Stimulated activated CD4-positive, alpha-beta T cell treated with anti-CD3 and anti-CD28 coated beads, Interleukin-12 subunit alpha, Interleukin-12 subunit beta, amount 100 ng/mL, for 48 hours (primary cell): Measurements from ENCODE around the gene AGRN.

Experiments used
- DNase-seq, 3 donors: peaks; one replicate each; pipeline ENCODE4 v3.0.0-alpha.2; 2020; ENCODE audit warnings: low read depth in 2 of 3, low spot score in 1 of 3

AGRN gene

GRCh38 chr1:1079408-1080121 is 59.6 kb downstream of the AGRN start:
- DNase-seq, result no peak

- no peak for DNase-seq
Measured at GRCh38 chr1:1080122-1080757, 60.3 kb downstream of the AGRN start.

DNA sequence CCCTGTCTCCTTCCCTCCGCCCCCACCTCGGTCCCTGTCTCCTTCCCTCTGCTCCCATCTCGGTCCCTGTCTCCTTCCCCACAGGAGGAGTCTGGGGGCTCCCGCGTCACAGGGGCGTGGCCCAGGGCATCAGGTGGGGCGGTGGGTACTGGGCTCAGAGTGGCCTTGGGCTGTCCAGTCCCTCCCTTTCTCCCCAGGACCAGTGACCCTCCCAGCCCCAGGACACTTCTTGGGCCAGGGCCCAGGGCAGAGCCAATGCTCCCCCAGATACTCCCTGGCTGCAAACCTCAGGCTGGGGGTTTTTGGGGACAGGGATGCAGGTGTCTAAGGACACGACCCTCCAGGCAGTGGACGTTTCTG is 61.0 kb downstream of the AGRN start:
- DNase-seq, result no peak

GRCh38 chr1:1081311-1082238 is 61.7 kb downstream of the AGRN start:
- DNase-seq, result no peak

DNA sequence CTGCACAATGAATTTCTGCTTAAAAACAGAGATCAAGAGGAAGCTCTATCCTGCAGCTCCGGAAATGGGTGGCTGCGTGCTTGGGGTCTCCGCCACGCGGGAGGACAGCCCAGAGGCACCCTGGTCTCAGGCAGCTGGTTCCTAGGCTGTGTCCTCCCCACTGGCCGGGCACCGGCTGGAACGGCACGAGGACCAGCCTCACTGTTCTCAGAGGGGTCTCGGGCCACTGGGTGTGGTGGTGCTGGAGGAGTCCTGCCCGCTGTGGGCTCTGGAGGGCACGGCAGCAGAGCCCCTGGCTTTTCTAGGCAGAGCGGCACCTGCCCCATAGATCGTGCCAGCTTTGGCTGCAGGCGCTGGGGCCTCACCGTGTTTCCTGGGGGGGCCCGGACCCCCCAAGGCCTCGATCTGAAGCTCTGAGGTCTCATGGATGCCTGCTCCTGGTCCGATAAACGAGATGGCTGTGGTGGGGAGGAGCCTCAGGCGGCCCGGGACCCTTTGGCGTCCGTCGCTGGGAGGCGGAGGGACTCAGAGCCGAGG is 62.4 kb downstream of the AGRN start:
- no peak for DNase-seq

GRCh38 chr1:1082776-1083415 is 63.0 kb downstream of the AGRN start:
- DNase-seq, result no peak

GRCh38 chr1:1083416-1084371 is 63.8 kb downstream of the AGRN start:
- no peak for DNase-seq

DNA sequence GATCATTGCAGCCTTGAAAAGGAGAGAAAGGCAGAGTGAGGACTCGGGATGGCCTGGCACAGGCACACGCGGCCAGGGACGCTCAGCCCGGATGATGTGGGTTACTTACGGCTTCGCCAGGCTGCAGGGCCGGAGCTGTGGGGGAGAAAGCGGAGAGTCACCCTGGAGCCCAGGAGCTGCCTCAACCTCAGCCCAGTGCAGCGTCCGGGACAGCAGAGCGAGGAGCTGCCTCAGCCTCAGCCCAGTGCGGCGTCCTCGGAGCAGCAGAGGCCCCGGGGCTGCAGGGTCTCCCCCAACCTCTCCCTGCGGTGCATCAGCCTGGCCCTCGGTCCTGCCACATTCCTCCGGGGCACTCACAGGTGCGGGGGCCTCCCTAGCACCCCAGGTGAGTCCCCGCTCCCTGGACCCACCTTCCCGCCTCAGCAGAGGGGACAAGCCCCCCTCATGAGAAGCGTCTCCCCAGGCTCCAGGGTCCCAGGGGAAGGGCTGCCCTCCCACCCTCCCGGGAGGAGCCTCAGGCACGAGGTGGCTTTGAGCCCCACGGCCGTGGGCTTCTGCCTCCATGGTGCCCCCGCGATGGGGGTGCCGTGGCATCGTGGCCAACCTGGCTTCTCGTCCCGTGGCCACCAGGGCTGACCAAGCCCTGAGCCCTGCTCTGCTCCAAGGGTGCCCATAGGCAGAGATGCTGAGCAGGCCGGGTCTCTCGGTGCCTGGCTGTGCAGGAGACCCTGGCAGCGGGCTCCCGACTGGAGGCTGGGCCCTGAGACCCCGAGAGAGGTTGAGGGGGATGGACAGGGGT is 64.7 kb downstream of the AGRN start:
- DNase-seq, result no peak

DNA sequence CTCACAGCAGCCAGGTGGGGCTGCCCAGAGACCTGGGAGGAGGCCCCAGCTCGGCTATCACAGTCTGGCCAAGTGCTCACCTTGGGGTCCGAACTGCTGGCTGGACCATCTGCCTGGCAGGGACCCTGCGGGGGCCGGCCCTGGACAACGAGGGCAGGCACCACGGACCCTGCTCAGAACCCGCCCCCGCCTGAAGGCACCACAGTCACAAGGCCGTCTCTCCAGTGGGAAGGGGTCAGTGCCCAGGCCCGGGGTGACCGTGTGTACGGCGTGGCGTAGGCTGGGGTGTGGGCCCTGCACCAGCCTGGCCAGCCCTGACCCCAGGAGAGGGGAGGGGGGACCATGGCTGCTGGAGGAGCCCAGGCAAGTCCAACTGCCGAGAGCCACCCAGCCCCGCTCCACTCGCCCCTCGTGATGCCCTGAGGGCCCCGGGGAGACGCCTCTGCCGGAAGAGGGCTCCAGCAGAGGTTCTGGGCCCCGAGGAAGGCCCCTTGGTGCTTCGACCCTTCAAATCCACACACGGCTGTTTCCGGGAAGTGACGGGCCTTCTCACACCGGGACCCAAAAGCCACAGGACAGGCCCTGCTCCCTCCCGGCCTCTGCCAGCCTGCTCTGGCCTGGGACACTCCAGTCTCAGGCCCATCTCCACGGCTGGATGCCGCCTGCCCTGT is 65.4 kb downstream of the AGRN start:
- DNase-seq, result no peak

GRCh38 chr1:1085911-1086841 is 66.3 kb downstream of the AGRN start:
- no peak for DNase-seq

- DNase-seq, result no peak
Measured at GRCh38 chr1:1086911-1087341, 67.0 kb downstream of the AGRN start.

GRCh38 chr1:1087351-1088028 is 67.6 kb downstream of the AGRN start:
- no peak for DNase-seq

DNA sequence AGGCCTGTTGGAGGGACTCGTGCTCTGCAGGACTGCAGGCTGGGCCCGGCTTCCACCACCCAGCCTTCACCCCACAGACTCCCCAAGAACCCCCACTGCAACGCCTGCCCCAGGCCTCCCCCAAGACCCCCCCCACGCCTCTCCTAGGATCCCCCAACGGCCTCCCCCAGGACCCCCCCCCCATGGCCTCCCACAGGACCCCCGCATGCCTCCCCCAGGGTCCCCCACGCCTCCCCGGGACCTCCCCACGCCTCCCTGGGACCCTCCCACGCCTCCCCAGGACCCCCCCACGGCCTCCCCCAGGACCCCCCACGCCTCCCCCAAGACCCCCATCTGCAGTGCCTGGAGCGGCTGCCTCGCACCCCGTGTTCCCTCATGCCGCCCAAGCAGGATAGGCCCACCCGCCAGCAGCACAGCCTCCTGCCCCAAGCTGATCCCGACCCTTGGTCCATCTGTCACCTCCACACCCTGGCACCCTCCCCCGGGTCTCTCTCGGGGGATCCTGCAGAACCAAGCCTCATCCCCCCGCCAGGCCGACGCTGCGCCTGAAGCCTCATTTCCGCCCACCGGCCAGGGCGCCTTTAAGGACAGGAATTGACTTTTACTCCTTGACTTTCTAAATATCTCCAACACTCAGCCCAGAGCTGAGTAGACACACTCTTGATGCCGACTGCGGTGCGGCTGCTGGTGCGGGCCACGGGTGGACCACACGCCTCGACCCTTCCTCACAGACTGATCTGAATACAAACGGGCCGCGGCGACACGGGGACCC is 68.3 kb downstream of the AGRN start:
- DNase-seq, result no peak

GRCh38 chr1:1088801-1089680 is 69.1 kb downstream of the AGRN start:
- no peak for DNase-seq

DNA sequence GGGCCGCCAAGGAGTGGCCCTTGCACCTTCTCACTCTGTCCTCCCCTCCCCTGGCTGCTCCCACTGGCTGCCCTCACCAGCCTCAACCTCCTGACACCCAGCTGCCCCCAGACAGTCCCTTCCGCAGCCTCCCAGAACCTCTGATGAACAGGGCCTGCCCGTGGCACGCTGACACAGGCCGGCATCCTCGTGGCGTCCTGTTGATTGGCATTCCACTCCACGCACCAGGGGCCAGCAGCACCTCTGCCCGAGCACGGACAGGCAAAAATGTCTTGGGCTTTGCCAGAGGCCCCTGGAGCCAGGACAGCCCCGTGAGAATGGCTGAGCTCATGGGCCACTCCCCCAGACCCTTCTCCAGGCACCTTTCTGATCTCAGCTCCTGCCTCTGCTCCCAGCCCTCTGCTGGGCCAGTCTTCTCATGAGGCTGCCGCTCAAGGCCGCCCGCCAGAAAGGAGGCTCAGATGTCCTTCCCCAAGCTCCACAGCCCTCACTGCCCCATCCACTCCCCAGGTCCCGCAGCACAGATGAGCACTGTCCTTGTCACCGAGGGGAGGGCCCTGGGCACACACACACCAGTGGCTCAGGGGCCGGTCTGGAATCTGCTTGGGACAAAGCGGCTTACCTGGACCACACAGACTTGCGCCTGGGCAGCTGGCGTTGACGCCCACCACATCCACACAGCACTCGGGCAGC is 70.0 kb downstream of the AGRN start:
- DNase-seq, result no peak
